Limb (tissue), 2 donors: ENCODE data around the gene APP.
"Not testable (repeated sequence)": the region's sequence is repeated elsewhere in the genome, so short reads cannot be mapped to it uniquely, and the experiment has no call there.

Source experiments
- DNase-seq, 2 donors: peaks; one replicate each; pipeline ENCODE4 v3.0.0-alpha.2; 2016; ENCODE audit errors: extremely low spot score in 2 of 2

APP gene

DNA sequence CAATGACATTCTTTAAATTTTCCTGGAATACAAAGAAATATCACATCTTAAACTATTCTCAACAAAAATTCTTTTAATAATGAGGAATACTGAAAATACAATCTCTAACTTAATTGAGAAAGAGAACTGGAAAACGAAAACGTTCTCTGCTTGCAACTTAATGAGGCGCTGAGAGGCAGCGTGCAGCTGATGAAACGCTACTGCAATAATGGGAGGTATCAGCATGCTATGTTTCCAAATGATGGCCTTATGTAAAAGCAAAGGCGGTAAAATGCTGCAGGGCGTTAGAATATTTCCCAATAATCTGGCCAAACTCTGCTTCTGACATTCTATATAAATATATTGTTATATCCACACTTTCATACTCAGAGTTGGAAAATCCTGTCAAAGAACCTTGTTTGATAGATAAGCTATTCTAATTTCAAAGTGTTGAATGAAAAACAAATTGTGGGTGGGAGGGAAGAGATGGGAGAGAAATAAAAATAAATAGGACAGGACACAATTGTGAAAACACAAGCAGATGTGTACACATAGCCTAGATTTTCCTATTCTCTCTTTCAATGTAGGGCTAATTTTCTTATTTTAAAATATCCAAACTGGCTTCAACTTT is 70.9 kb downstream of the APP start:
- no peak for DNase-seq

DNA sequence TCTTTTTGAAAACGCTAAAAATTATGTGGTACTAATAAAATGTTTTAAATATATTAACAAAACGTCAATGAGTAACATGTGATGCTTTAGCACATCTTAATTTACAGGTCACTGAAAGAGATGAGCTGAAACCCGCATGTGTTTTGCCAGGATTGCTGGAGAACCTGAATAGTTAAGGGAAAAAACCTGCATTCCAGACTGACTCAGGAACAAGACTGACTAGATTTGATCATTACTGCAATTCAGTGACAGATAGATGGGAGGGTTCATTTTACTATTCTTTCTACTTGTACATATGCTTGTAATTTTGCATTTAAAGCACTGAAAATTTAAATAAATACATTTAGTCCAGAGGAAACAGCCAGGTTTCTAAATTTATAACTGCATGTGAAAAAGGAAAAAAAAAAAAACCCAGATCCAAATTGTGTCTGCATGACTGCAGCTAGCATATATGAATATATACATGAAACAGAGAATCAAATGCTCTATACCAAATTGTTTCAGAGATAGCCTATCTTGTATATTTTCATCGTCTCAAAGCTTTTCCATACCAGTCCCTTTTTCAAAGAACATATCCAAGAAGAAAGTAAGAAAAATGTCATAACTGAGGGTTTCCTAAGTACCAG is 71.7 kb downstream of the APP start:
- no peak for DNase-seq

DNA sequence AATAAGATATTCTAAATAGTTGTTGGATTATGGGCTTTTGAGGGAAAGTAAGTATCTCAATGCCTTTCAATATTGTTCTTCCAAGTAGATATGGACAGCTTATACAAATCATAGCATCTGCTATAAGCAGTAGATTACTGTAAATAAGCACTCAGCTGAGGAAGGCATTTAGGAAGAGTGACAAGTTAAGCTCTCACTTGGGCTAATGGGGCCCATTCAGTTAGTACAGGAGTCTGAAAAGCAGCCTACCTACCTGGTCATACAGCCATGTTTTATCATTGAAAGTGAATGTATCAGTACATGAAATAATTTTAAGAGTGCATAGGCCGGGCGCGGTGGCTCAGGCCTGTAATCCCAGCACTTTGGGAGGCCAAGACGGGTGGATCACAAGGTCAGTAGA is 73.1 kb downstream of the APP start:
- DNase-seq, result no peak

DNA sequence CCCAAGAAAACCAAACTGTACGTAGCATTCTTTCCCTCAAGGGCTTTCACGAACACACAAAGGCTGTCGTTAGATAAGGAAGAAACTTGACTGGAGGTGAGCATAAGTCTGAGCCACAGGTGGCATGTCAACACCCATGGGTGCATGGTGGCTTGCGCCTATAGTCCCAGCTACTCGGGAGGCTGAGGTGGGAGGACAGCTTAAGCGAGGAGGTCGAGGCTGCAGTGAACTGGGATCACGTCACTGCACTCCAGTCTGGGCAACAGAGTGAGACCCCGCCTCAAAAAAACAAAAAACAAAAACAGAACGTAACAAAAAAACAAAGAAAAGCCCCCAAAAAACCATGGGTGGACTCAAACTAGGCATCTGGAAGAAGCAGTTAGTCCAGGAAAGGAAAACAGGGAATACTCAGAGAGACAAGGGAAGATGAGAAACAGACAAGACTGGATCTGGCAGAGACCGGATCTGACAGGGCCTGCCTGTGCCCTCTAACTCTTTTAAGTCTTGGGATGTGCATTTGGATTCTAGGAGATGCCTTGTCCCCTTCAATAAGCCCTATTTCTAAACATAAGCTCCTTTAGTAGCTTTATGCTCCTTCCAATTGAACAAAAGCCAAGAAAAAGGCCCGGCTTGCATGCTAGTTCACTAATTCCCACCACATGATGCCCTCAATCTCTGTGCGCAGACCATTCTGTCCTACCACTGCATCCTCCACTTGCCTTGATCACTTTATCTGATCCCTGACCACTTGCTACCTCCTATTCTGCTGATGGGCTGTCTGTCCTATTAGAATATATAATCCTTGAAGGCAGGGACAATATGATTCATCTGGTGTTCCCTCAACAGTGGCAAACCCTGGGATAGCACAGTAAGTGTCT is 73.8 kb downstream of the APP start:
- DNase-seq, result no peak

DNA sequence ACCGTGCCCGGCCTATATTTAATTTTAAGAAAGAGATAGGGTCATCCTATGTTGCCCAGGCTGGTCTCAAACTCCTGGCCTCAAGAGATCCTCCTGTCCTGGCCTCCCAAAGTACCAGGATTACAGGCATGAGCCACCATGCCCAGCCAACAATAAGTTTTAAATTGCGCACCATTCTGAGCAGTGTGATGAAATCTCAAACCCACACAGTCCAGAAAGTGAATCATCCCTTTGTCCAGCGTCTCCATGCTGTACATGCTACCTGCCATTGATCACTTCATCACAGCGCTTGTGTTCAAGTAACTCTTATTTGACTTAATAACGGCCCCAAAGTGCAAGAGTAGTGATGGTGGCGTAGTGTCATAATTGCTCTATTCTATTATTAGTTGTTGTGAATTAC is 75.4 kb downstream of the APP start:
- DNase-seq, result no peak

DNA sequence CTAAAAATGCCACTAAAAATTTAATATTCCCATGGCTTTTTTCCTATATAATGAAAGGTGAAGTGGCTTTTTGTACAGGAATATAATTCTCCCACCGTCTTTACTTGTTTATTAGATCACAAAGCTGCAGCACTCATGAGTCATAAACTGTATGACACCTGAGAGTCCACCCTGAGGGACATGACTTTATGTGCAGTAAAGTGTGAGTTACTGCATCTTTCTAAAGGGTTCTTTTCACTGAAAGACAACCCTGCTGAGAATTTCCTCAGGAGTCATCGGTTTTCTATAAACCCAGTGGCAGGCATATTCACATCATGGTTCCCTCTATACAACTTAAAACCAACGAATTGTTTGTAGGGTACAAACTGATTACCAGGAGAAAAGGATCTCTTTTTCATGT is 77.4 kb downstream of the APP start:
- no peak for DNase-seq

DNA sequence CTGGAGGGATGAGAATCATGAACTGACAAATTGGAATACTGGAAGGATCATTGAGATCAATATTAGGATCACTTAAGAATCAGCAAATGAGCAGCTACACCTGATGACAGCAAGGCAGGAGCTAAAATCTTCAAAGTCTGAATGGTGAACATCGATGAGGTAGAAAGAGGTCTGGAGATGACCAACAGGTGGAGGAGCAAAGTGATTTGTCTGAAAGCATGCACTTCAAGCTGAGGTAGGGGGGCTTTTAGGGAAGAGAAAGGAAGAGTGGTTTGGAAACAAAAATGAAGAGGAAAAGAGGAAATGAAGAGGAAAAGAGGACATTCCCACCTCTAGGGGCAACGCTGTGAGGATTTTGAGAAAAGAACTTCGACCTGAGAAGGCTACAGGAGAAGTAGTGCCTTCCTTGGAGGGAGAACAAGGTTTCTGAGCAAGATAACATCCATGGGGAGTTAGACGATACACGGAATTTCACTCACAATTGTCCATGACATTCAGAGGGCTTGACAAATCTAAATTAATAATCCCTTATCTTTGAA is 79.0 kb downstream of the APP start:
- DNase-seq, result no peak

DNA sequence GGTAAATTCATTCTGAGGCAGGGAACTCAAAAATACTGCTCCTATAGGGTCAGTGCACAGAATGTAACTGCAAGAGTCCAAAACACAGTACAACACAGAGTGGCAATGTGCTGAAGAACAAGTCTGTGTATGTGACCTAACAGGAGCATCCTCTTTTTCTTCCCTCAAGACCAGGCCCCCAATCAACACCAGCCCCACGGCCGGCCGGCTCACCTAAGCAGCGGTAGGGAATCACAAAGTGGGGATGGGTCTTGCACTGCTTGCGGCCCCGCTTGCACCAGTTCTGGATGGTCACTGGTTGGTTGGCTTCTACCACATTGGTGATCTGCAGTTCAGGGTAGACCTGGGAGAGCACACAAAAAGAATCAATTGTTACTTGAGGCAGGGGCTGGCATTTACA is 80.8 kb downstream of the APP start:
- DNase-seq, result no peak

DNA sequence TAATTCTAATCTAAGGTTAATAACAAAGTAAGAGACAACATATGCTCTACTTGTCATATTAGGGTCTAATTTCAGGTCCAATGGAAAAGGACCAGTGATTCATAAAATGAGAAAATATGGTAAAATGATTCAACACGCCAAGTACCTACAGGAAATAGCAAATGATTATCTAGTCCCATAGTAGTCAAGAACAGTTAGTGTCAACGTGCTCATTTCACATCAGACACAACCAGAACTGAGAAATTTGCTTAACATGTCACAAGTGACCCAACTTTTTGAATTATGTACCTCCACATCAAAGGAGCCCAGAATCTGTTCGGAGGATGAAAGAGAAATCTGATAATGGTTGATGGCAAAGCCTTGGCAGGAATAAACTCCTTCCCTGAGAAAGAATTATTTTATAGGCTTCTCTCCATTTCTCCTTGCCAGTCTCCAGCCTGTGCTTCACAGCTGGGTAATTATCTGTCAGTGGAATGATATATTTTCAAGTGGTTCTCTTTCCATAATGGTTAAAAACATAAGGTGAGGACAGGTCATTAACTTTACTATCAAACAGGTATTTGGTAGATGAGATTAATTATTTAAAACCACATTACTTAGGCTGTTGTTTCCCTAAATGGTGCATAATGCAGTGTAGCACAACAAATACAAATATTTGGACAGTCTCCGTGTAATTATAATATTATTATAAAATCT is 83.2 kb downstream of the APP start:
- DNase-seq, result no peak

DNA sequence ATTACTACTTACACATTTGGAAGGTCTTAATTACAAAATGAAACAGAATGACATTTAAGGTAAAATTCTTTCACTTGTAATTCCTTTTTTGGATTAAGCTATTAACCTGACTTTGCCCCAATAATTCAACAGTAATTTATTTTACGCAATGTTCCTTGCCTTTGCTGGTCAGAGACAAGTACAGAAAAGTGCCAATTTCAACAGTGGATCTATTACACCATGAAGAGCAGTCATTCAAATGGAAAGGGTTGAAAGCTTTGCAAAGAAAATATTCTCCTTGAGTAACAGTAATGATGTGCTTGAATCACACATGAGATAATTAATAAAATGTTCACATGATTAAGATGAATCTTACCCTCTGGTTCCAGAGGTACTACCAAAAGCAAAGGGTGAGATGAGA is 84.7 kb downstream of the APP start:
- DNase-seq, result no peak

DNA sequence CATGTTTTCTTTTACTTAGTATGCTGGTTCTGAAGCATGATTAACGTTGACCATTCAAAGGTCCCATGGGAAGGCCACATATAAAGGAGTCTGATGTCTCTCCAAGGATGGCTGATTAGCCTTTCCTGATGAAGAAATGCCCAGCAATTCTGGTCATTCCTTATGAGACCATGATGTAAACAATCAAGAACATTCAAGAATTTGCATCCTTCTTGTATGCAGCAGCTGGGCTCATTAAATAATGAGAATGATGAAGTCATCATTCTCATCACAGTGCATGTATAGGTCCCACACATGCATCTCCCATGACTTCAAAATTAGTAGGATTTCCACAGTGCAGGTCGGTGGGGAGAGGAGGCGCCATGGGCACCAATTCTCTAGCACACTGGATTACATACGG is 85.4 kb downstream of the APP start:
- no peak for DNase-seq

DNA sequence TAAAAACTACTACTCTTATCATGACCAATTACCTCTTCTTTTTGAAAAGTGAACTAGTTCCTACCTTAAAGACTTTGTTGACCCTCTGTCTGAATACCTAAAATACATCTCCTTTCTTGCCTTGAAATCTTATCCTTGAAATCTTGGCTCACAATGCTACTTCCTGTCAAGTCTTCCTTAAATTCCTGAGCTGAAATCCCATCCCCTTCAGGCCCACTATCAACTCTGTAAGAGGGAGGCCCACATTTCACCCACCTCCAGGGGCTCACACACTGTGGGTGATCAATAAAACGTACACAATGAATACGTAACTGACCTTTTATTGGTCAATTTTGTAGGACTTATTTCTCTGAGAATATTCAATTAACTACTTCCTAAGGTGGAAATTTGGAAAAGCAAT is 88.0 kb downstream of the APP start:
- DNase-seq, result no peak

DNA sequence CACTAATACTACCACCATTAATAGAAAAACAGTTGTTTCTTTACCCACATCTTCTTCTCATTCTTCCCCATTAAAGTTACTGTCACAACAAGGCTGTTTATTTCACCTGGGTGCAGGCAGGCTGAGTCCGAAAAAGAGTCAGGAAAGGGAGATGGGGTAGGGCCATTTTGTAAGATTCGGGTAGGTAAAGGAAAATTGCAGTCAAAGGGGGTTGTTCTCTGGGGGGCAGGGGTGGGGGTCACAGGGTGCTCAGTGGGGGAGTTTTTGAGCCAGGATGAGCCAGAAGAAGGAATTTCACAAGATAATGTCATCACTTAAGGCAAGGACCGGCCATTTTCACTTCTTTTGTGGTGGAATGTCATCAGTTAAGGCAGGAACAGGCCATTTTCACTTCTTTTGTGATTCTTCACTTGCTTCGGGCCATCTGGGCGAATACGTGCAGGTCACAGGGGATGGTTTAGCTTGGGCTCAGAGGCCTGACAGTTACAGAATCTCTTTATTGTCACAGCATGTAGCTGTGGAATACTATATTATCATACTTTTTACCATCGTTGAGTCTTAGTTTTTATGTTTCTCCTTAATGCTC is 89.3 kb downstream of the APP start:
- DNase-seq, result not testable (repeated sequence)

DNA sequence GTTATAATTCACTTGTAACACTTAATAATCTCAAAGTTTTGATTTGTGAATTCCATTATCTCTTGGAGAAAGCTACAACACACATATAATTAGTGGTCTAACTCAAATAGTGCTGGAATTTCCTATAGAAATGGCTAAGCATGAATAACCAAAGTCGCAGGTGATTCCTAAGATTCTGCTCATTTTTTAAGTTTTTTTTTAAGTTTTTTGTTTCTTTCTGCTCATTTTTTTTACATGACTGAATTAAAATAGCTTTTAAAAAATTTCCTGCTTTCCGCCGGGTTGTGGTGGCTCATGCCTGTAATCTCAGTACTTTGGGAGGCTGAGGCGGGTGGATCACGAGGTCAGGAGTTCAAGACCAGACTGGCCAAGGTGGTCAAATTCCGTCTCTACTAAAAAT is 90.4 kb downstream of the APP start:
- DNase-seq, result no peak

DNA sequence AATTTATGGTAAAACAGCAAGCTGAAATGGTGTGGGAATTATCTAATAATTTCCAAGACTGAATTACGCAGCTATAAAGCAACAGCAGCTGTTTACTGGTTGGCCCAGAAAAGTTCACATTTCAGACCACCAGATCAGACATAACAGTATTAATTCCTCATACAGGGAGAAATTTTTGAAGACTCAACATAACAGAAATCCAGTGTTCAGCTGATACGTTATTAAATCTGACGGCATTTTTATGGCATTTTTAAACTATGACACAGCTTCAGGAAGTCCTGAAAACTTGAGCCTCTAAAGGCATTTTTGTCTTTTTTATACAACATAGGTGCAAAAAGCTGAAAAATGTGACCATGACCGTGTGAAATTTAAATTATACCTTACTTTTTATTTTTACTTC is 91.2 kb downstream of the APP start:
- no peak for DNase-seq

DNA sequence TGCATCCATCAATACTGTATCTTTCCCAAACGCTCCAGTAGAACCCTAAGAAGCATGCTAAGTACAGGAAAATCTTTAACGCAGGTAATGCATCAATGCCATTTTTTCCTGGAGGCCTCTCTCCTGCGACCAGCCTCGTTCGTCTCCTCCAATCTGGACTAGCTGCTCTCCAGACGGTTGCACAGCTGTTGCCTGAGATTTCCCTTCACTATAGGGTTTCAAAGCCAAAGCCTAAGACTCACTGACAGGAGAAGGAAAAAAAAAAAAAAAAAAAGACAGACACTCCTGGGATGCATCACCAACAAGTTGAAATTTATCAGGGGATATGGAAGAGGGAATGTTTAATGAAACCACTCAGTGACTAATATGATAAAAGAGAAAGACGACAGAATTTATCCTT is 93.0 kb downstream of the APP start:
- DNase-seq, result peak; percentile 21 to 42

DNA sequence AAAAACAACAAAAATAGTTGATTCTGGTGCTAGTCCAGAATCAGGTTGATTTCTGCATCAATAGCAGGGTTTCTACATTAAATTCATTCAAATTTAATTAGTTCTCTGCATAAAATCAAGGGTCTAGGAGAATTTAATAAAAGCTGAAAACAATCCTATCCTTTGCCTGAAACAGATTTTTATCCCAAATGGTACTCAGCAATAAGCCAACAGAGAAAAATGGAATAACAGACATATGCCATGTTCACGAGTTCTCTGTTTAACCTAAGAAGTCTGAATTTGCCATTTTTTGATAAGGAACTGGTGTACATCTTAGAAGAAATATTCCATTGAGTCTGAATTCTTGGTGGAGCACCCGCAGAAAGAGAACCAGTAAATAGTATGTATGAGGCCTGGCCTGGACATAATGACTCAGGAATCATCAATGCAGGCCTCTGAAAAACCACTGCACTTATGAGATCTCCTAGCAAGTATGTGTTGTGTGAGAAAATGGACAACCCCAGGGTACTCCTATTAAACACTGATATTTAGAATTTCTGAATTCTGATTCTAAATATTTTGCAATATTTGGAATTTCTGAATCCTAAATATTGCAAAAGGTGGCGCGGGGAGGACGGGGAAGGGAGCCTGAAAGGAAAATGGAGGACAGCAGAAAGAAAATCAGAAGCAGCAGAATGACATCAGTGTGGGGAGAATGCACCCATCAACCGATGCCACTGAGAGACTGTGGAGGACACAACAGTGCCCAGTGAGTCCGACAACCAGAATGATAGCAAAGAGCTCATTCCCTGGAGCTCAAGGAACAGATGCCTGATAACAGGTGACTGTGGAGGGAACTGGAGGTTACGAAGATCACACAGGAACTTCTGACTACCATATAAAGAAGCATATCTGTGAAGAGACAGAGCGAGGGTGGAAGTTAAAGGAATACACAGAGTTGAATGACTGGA is 97.6 kb downstream of the APP start:
- DNase-seq, result no peak

DNA sequence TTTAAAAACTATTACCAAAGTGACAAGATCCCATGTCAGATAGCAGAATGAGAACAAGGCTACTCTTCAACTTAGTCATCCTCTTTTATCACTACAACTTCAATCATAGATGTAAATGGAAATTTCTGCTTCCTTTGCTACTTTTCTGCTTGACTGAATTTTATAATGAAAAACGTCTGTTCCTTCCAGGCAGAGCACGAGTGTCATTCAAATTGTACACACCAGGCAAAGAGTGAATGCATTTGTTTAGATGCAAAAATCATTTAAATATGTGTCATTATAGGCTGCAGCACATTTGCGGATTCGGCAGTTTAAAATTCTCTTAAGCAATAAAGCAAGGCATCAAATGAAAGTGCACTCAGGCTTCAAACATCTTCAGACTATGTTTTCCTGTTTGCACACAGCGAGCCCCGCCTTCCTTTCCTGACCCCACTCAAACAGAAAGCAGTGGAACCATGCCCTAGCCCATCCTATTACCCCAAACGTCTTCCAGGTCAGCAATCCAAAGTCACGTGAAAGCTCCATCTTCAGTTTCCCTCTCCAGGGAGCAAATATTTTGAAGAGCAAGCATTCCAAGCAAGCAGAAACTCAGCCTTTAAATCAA is 99.6 kb downstream of the APP start:
- peak in 1 of 2 donors; percentile 8 for DNase-seq

DNA sequence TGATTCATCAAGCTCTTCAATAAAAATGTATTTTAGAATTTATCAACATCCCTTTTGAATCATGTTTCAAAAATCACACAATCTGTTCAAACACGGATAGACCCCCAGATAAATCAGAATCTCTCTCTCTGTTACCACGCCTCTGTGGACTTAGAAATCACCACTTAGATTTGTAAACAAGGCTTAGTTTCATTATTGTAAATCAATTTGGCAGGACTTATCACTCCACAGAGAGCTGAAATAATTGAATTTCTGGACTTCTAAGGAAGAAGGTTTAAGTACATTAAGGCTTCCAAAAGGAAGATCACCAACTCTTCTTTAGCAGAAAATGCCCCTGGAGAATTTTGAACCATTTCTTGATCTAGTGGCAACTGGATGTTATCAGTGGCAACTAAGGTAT is 100.4 kb downstream of the APP start:
- no peak for DNase-seq

DNA sequence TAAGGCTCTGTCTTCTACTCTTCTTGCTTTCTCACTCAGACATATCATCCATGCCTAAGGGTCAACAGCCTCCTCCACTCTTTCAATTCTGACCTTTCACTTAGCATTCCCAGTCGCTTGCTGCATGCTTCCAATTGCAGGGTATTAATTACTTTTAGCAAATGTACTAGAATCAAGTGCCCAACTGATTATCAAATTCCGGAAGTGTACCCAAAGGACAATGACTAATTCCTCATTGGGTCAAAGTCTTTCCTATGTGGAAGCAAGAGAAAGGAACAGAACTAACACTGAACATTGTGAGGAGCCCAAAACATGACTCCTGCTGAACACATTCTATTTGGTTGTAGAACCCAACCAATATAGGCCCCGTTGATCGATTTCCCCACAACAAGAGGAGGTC is 101.8 kb downstream of the APP start:
- DNase-seq, result no peak
